Measurements from ENCODE around the gene SREK1.

GRCh38 chr5:66222455-66222854 lies 78.4 kb downstream of the SREK1 start:
- TF ChIP-seq, protein P1, sequence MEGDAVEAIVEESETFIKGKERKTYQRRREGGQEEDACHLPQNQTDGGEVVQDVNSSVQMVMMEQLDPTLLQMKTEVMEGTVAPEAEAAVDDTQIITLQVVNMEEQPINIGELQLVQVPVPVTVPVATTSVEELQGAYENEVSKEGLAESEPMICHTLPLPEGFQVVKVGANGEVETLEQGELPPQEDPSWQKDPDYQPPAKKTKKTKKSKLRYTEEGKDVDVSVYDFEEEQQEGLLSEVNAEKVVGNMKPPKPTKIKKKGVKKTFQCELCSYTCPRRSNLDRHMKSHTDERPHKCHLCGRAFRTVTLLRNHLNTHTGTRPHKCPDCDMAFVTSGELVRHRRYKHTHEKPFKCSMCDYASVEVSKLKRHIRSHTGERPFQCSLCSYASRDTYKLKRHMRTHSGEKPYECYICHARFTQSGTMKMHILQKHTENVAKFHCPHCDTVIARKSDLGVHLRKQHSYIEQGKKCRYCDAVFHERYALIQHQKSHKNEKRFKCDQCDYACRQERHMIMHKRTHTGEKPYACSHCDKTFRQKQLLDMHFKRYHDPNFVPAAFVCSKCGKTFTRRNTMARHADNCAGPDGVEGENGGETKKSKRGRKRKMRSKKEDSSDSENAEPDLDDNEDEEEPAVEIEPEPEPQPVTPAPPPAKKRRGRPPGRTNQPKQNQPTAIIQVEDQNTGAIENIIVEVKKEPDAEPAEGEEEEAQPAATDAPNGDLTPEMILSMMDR (IDR thresholded peaks at IDR 0.05) = no peak
- no peak for TF ChIP-seq POLR2A (IDR thresholded peaks at IDR 0.05)
